Mucosa of descending colon (tissue), 3 donors: ENCODE results near the gene FOXC2. TPM values are rescaled to one million over a fixed set of nuclear protein-coding genes. Genes with fewer than 3 reads are reported as not detected.

ENCODE experiments used
- ATAC-seq: fragments of 200-7000 bp; cut with Tn5 transposase; one replicate; pipeline ENCODE4 v1.9.1; 2020; ENCODE audit warnings: mild to moderate bottlenecking, moderate library complexity
- DNase-seq, 3 donors: peaks; one replicate each; pipeline ENCODE4 v3.0.0-alpha.2; 2020
- H3K36me3 ChIP-seq: fragments of 200-600 bp; one replicate; pipeline ENCODE4 v1.8.0; 2021; ENCODE audit warnings: low read depth, mild to moderate bottlenecking
- H3K4me1 ChIP-seq: fragments of 200-600 bp; one replicate; pipeline ENCODE4 v1.8.0; 2021; ENCODE audit warnings: low read depth, mild to moderate bottlenecking
- H3K4me3 ChIP-seq: fragments of 200-600 bp; one replicate; pipeline ENCODE4 v1.8.0; 2021; ENCODE audit warnings: mild to moderate bottlenecking
- H3K9me3 ChIP-seq: fragments of 200-600 bp; one replicate; pipeline ENCODE4 v1.8.0; 2021; ENCODE audit warnings: mild to moderate bottlenecking
- intact Hi-C, 2 donors: fragments of 100-400 bp; cut with DNase I in 1 of 2; cut with micrococcal nuclease in 1 of 2; formaldehyde crosslinking; loops; one replicate each; pipeline versions ENCODE4 v1.11.0 to v1.11.1; 2022; cut with DNase I, micrococcal nuclease
- total RNA-seq, 3 donors: library from RNA; stranded (reverse); fragmentation: NEBNext Ultra II Directional in 2 of 3; extraction: Animal tissue kit (Norgen Biotek cat#: 25700) in 2 of 3; gene quantifications; one replicate each; pipeline versions ENCODE4 v1.2.1 to v1.2.4, GENCODE V29; 2021 to 2023
- TF ChIP-seq, protein P1 (sequence below): fragments of 200-600 bp; IDR thresholded peaks from one replicate; pipeline ENCODE4 v1.8.0; 2022; ENCODE audit warnings: antibody characterized with exemption, mild to moderate bottlenecking
- donor health status: DM: no; HTN: no; CAD: no; lungs with moderate emphysema.
- donor health status: DM: no; HTN: no; CAD: no.
- donor health status: DM: no; HTN: yes; CAD: no.

The FOXC2 gene
- total RNA-seq, 3 donors from 2014 or later, result 0.23 to 0.67 (median 0.51) TPM

DNA sequence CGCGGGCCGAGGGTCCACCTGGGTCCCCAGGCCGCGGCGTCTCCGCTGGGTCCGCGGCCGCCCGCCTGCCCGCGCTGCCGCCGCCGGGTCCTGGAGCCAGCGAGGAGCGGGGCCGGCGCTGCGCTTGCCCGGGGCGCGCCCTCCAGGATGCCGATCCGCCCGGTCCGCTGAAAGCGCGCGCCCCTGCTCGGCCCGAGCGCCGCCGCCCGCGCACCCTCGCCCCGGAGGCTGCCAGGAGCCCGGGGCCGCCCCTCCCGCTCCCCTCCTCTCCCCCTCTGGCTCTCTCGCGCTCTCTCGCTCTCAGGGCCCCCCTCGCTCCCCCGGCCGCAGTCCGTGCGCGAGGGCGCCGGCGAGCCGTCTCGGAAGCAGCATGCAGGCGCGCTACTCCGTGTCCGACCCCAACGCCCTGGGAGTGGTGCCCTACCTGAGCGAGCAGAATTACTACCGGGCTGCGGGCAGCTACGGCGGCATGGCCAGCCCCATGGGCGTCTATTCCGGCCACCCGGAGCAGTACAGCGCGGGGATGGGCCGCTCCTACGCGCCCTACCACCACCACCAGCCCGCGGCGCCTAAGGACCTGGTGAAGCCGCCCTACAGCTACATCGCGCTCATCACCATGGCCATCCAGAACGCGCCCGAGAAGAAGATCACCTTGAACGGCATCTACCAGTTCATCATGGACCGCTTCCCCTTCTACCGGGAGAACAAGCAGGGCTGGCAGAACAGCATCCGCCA lies 504 bp downstream of the FOXC2 start:
- Histone ChIP-seq H3K4me3 (no peak overlapping the region), H3K4me1 (peaks cover 10% of the 10 kb centered on the region), H3K36me3 (no peaks in the 10 kb centered on the region), H3K9me3 (no peaks in the 10 kb centered on the region)
- ATAC-seq (no peak), DNase-seq (no peak)
- TF ChIP-seq, protein P1, sequence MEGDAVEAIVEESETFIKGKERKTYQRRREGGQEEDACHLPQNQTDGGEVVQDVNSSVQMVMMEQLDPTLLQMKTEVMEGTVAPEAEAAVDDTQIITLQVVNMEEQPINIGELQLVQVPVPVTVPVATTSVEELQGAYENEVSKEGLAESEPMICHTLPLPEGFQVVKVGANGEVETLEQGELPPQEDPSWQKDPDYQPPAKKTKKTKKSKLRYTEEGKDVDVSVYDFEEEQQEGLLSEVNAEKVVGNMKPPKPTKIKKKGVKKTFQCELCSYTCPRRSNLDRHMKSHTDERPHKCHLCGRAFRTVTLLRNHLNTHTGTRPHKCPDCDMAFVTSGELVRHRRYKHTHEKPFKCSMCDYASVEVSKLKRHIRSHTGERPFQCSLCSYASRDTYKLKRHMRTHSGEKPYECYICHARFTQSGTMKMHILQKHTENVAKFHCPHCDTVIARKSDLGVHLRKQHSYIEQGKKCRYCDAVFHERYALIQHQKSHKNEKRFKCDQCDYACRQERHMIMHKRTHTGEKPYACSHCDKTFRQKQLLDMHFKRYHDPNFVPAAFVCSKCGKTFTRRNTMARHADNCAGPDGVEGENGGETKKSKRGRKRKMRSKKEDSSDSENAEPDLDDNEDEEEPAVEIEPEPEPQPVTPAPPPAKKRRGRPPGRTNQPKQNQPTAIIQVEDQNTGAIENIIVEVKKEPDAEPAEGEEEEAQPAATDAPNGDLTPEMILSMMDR, result no peak
- intact Hi-C loops, result loop anchor here in 1 of 2 donors (5.0 kb wide), 1 partner anchor 495 kb away; no protein-coding TSS in a partner anchor

DNA sequence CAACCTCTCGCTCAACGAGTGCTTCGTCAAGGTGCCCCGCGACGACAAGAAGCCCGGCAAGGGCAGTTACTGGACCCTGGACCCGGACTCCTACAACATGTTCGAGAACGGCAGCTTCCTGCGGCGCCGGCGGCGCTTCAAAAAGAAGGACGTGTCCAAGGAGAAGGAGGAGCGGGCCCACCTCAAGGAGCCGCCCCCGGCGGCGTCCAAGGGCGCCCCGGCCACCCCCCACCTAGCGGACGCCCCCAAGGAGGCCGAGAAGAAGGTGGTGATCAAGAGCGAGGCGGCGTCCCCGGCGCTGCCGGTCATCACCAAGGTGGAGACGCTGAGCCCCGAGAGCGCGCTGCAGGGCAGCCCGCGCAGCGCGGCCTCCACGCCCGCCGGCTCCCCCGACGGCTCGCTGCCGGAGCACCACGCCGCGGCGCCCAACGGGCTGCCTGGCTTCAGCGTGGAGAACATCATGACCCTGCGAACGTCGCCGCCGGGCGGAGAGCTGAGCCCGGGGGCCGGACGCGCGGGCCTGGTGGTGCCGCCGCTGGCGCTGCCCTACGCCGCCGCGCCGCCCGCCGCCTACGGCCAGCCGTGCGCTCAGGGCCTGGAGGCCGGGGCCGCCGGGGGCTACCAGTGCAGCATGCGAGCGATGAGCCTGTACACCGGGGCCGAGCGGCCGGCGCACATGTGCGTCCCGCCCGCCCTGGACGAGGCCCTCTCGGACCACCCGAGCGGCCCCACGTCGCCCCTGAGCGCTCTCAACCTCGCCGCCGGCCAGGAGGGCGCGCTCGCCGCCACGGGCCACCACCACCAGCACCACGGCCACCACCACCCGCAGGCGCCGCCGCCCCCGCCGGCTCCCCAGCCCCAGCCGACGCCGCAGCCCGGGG lies 1.3 kb downstream of the FOXC2 start:
- H3K9me3 ChIP-seq, result no peaks in the 10 kb centered on the region

DNA sequence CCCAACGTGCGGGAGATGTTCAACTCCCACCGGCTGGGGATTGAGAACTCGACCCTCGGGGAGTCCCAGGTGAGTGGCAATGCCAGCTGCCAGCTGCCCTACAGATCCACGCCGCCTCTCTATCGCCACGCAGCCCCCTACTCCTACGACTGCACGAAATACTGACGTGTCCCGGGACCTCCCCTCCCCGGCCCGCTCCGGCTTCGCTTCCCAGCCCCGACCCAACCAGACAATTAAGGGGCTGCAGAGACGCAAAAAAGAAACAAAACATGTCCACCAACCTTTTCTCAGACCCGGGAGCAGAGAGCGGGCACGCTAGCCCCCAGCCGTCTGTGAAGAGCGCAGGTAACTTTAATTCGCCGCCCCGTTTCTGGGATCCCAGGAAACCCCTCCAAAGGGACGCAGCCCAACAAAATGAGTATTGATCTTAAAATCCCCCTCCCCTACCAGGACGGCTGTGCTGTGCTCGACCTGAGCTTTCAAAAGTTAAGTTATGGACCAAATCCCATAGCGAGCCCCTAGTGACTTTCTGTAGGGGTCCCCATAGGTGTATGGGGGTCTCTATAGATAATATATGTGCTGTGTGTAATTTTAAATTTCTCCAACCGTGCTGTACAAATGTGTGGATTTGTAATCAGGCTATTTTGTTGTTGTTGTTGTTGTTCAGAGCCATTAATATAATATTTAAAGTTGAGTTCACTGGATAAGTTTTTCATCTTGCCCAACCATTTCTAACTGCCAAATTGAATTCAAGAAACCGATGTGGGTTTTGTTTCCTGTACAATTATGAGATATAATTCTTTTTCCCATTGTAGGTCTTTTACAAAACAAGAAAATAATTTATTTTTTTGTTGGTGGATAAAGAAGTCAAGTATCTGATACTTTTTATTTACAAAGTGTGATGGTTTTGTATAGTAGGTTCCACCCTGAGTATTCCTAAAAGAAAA lies 2.3 kb downstream of the FOXC2 start:
- Histone ChIP-seq H3K9me3 (no peaks in the 10 kb centered on the region), H3K4me3 (no peak overlapping the region), H3K4me1 (peaks cover 5% of the 10 kb centered on the region), H3K36me3 (no peaks in the 10 kb centered on the region)
- ATAC-seq (no peak), DNase-seq (no peak)
- TF ChIP-seq, protein P1, result no peak
- intact Hi-C loops, result loop anchor here in 1 of 2 donors (5.0 kb wide), 1 partner anchor 493 kb away; no protein-coding TSS in a partner anchor

More for the DNA sequence above, 1.3 kb downstream of the FOXC2 start:
- intact Hi-C loops, result loop anchor here in 1 of 2 donors (5.0 kb wide), 1 partner anchor 494 kb away; no protein-coding TSS in a partner anchor
- Histone ChIP-seq H3K36me3 (no peaks in the 10 kb centered on the region), H3K4me3 (no peak overlapping the region), H3K4me1 (peaks cover 10% of the 10 kb centered on the region)
- TF ChIP-seq, protein P1, result no peak
- ATAC-seq (no peak), DNase-seq (no peak)

DNA sequence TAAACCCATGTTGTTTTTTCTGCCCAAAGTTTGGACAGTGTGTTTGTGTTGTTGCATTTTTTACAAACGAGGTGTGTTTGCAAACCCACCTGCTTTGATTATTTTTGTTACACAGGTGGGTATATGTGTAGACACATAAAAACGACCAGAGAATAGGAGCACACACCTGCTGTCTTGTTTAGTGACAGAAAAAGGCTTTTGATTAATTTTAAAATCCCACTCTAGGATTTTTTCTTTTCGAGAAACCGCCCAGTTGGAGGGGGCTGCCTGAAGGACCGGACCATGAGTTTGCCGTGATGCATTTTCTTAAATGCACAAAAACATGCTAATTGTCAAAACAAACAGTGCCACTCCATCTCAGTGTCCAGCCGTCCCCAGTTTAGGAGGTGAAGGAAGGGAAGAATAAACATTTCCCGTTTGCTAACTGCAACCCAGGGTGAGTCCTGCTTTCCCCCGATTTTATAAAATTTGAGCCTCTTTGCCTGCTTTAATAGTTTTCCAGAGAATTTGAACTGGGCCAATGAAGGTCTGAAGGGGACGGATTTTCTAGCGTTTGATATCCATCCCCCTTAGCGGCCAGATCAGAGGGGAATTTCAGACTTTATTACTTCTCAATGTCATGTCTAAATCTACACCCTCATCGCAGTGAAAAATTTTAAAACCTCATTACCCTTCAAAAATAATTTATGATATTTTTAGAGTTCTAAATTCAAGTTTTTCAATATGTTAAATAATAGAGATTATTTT lies 3.2 kb downstream of the FOXC2 start:
- no peaks in the 10 kb centered on the region for H3K36me3 ChIP-seq
- H3K9me3 ChIP-seq, result no peaks in the 10 kb centered on the region
- intact Hi-C loops, result loop anchor here (5.0 kb wide), 2 partner anchors 202 to 492 kb away; no protein-coding TSS in a partner anchor
- H3K4me1 ChIP-seq, result no peaks in the 10 kb centered on the region
- no peak overlapping the region for H3K4me3 ChIP-seq
- TF ChIP-seq, protein P1, result no peak
- ATAC-seq, result no peak
- no peak for DNase-seq
